ENCODE data around the gene CASP3. TPM values are rescaled to one million over a fixed set of nuclear protein-coding genes. Genes with fewer than 3 reads are reported as not detected.

CASP3 gene
- total RNA-seq, 1 donor from 2014 or later = 39.6 TPM

DNA sequence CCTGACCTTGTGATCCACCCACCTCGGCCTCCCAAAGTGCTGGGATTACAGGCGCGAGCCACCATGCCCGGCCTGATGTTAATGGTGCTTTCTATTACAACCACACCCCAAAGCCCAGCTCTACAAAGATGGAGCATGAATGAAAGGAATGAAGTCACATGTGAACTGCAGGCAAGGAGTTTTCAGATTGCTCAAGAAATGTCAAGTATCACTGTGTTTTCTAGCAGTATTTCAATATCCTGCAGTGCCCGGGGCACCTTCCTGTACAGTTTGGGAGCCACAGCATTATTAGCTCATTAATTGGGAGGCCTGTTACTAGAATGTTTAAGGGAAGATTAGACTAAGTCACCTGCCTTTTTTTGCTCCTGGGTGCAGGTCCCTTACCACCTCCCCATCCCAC is 40.4 kb upstream of the CASP3 start:
- Mint-ChIP-seq H3K36me3 (ENCODE audit: low read depth) (peaks cover 22% of the 10 kb centered on the region), H3K27ac (ENCODE audit: unreplicated experiment) (no peak overlapping the region), H3K9me3 (peaks cover 3% of the 10 kb centered on the region), H3K4me1 (peaks cover 4% of the 10 kb centered on the region), H3K4me3 (no peak overlapping the region), H3K27me3 (ENCODE audit: low read depth) (no peaks in the 10 kb centered on the region)
- no peak for DNase-seq (ENCODE audit: low read depth, low spot score)
- TF ChIP-seq, protein P1, sequence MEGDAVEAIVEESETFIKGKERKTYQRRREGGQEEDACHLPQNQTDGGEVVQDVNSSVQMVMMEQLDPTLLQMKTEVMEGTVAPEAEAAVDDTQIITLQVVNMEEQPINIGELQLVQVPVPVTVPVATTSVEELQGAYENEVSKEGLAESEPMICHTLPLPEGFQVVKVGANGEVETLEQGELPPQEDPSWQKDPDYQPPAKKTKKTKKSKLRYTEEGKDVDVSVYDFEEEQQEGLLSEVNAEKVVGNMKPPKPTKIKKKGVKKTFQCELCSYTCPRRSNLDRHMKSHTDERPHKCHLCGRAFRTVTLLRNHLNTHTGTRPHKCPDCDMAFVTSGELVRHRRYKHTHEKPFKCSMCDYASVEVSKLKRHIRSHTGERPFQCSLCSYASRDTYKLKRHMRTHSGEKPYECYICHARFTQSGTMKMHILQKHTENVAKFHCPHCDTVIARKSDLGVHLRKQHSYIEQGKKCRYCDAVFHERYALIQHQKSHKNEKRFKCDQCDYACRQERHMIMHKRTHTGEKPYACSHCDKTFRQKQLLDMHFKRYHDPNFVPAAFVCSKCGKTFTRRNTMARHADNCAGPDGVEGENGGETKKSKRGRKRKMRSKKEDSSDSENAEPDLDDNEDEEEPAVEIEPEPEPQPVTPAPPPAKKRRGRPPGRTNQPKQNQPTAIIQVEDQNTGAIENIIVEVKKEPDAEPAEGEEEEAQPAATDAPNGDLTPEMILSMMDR (conservative IDR thresholded peaks at IDR 0.05) = no peak

DNA sequence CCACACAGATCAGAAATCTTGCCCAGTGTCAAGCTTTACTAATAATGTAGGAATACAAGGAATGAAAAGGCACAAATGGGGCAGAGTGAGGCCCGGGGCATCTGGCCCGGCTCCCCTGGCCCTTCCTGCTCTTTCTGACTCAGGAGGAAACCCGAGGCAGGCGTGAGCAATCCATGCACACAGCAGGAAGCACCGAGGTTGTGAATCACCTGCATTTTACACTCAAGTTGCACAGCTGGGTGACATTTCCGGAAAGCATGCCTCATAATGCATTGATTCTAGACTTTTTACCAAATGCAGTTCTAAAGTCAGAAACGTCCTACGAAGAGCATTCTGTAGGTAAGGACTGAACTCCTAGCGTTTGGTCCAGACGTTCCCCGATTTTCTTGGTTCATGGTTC is 39.2 kb upstream of the CASP3 start:
- Mint-ChIP-seq H3K9me3 (peaks cover 3% of the 10 kb centered on the region), H3K36me3 (ENCODE audit: low read depth) (peaks cover 14% of the 10 kb centered on the region), H3K4me1 (peaks cover 4% of the 10 kb centered on the region), H3K27ac (ENCODE audit: unreplicated experiment) (no peak overlapping the region), H3K4me3 (no peak overlapping the region), H3K27me3 (ENCODE audit: low read depth) (no peaks in the 10 kb centered on the region)
- no peak for DNase-seq (ENCODE audit: low read depth, low spot score)
- TF ChIP-seq, protein P1 (conservative IDR thresholded peaks at IDR 0.05) = no peak

DNA sequence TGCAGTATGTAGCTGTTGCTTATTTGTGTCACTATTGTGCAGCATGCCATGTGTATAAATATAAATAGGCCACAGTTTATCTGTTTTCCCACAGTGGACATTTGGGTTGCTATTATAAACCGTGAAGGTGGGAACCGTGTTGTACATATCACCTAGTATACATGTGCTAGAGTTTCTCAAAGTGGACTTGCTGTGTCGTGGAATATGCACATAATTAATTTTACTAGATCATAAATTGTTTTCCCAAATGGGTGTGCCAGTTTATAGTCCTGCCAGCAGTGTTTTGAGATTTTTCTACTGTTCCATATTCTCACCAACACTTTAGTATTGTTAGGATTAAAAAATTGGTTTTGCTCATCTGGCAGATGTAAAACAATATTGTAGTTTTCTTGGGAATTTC is 38.8 kb upstream of the CASP3 start:
- H3K27me3 Mint-ChIP-seq (ENCODE audit: low read depth) = no peaks in the 10 kb centered on the region
- H3K4me1 Mint-ChIP-seq = peaks cover 4% of the 10 kb centered on the region
- TF ChIP-seq, protein P1 (conservative IDR thresholded peaks at IDR 0.05) = no peak
- no peak for DNase-seq (ENCODE audit: low read depth, low spot score)
- no peak overlapping the region for H3K27ac Mint-ChIP-seq (ENCODE audit: unreplicated experiment)
- peaks cover 3% of the 10 kb centered on the region for H3K9me3 Mint-ChIP-seq
- peaks cover 12% of the 10 kb centered on the region for H3K36me3 Mint-ChIP-seq (ENCODE audit: low read depth)
- H3K4me3 Mint-ChIP-seq = no peak overlapping the region

DNA sequence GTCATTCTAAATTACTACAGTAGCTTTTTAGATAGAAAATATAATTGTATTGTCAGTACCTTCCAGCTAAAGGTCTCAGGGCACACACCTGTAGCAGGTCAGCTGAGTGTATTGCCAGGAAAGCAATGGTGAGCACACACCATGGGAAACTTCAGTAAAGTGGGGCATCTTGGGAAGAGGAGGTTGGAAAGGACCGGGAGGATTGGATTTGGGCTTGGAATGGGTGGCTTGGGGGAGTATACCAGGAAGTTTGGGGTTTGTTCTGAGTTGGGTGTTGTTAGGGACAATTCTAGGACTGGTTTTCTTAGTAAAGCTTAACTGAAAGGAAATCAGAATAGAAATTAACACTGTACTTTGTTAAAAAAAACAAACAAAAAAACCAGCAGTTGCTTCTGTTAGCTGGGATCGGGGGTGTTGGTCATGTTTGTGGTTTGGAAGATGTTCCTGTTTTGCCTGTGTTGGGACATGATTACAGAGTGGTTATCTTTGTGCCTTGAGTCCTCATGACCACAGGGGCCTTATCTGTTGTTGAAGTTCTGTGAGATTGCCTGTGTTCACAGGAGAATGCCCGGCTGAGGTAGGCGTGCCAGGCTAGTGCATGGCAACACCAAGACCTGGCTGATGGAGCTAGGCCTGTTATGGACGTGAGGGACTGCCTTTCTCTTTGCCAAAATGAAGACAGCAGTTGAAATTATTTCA is 35.4 kb upstream of the CASP3 start:
- TF ChIP-seq, protein P1 (conservative IDR thresholded peaks at IDR 0.05) = no peak
- no peak overlapping the region for H3K4me3 Mint-ChIP-seq
- H3K36me3 Mint-ChIP-seq (ENCODE audit: low read depth) = peaks cover 11% of the 10 kb centered on the region
- no peaks in the 10 kb centered on the region for H3K9me3 Mint-ChIP-seq
- H3K27ac Mint-ChIP-seq (ENCODE audit: unreplicated experiment) = no peak overlapping the region
- H3K4me1 Mint-ChIP-seq = peaks cover 4% of the 10 kb centered on the region
- DNase-seq (ENCODE audit: low read depth, low spot score) = no peak
- no peaks in the 10 kb centered on the region for H3K27me3 Mint-ChIP-seq (ENCODE audit: low read depth)

DNA sequence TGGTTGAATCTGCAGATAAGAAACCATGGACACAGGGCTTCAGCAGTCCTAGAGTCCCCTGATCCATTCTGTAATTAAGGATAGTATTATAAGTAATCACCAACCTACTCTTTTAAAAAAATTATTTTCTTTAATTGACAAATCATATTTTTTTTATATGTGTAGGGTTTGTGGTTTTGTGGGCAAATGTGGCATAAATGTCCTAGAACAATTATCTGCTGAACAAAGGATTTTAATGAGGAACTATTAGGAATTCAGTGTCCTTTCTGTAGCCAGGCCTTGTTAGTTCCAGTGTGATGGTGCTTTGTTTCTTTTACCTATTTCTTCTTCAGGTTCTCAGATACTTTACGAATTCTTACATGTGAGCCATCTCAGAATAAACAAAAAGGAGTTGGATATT is 32.7 kb upstream of the CASP3 start:
- no peak overlapping the region for H3K4me3 Mint-ChIP-seq
- no peaks in the 10 kb centered on the region for H3K9me3 Mint-ChIP-seq

More for the DNA sequence above, 32.7 kb upstream of the CASP3 start:
- no peaks in the 10 kb centered on the region for H3K27me3 Mint-ChIP-seq (ENCODE audit: low read depth)
- H3K27ac Mint-ChIP-seq (ENCODE audit: unreplicated experiment) = no peak overlapping the region
- TF ChIP-seq, protein P1 (conservative IDR thresholded peaks at IDR 0.05) = no peak
- no peak for DNase-seq (ENCODE audit: low read depth, low spot score)
- H3K36me3 Mint-ChIP-seq (ENCODE audit: low read depth) = peaks cover 14% of the 10 kb centered on the region
- H3K4me1 Mint-ChIP-seq = no peaks in the 10 kb centered on the region

Measured in neural crest cell (in vitro differentiated cells).